Fibroblast of lung (primary cell): ENCODE data around the gene PRKCA.

ENCODE experiments used
- EZH2 ChIP-seq: IDR thresholded peaks from 2 replicates; pipeline ENCODE4 v1.5.1; 2012; ENCODE audit warnings: low read length, control low read depth, mild to moderate bottlenecking; ENCODE audit errors: missing control alignments
- TF ChIP-seq, protein P1 (sequence below), 2 donors: IDR thresholded peaks in 1 of 2; conservative IDR thresholded peaks in 1 of 2; 1 replicate in 1 of 2; 2 replicates in 1 of 2; pipeline ENCODE4 v1.5.1; 2011 to 2012; ENCODE audit warnings: low read length in 2 of 2, control low read depth in 1 of 2, inconsistent platforms in 1 of 2, low read depth in 1 of 2, mild to moderate bottlenecking in 1 of 2

DNA sequence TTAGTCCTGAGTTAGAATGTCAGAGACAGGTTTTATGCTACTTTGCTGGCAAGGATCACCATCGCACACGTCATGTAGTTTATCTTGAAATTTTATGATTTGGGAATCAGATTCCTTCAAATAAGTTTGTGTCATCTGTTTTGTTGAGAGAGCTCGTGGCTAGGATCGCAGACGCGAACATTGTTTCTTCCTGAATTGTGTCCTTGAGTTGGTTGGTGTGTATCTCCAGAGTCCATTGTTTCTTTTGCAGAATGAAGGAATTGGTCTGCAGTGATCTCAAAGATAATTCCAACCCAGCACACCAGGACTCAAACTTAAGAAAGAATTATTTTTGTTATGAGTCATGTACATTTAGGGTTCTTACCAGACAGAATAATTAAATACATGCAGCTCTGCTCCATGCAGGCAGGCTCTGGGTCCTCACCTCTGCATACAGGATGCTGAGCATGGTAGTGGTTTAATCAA, 51.6 kb downstream of the PRKCA start:
- TF ChIP-seq, protein P1, sequence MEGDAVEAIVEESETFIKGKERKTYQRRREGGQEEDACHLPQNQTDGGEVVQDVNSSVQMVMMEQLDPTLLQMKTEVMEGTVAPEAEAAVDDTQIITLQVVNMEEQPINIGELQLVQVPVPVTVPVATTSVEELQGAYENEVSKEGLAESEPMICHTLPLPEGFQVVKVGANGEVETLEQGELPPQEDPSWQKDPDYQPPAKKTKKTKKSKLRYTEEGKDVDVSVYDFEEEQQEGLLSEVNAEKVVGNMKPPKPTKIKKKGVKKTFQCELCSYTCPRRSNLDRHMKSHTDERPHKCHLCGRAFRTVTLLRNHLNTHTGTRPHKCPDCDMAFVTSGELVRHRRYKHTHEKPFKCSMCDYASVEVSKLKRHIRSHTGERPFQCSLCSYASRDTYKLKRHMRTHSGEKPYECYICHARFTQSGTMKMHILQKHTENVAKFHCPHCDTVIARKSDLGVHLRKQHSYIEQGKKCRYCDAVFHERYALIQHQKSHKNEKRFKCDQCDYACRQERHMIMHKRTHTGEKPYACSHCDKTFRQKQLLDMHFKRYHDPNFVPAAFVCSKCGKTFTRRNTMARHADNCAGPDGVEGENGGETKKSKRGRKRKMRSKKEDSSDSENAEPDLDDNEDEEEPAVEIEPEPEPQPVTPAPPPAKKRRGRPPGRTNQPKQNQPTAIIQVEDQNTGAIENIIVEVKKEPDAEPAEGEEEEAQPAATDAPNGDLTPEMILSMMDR (conservative IDR thresholded peaks at IDR 0.05 in 1 of 2, IDR thresholded peaks at IDR 0.05 in 1 of 2; ENCODE audit: low read depth in 1 of 2, low read length in 2 of 2) = no peak
- no peak for TF ChIP-seq EZH2
